Body of pancreas (tissue), 4 donors: Measurements from ENCODE around the gene TEX26. TPM values are rescaled to one million over a fixed set of nuclear protein-coding genes. Genes with fewer than 3 reads are reported as not detected.

ENCODE experiments used
- ATAC-seq: fragments of 150-250 bp; one replicate; pipeline ENCODE4 v1.9.1; 2016
- DNase-seq, 4 donors: peaks; one replicate each; pipeline ENCODE4 v3.0.0-alpha.2; 2019
- H3K27ac ChIP-seq, 4 donors: fragments of 200-600 bp; sonication (generic); 1 replicate in 3 of 4; 2 replicates in 1 of 4; pipeline versions ENCODE4 v1.5.1 to v1.6.1; 2016 to 2019; ENCODE audit warnings: mild to moderate bottlenecking in 1 of 4, mixed read lengths in 1 of 4, moderate library complexity in 1 of 4
- H3K27me3 ChIP-seq, 2 donors: fragments of 200-600 bp; sonication (generic); one replicate each; pipeline ENCODE4 v1.6.0; 2016; ENCODE audit warnings: mild to moderate bottlenecking in 1 of 2
- H3K36me3 ChIP-seq, 2 donors: fragments of 200-600 bp; sonication (generic); replicated peaks in 1 of 2; 2 replicates each; pipeline ENCODE4 v1.5.1; 2016; ENCODE audit warnings: low read depth in 2 of 2; ENCODE audit not compliant: insufficient read depth in 1 of 2
- H3K4me1 ChIP-seq: fragments of 200-600 bp; sonication (generic); one replicate; pipeline ENCODE4 v1.6.0; 2016
- H3K4me3 ChIP-seq, 2 donors: fragments of 200-600 bp; sonication (generic); 1 replicate in 1 of 2; 2 replicates in 1 of 2; pipeline ENCODE4 v1.5.1; 2016 to 2019
- H3K9me3 ChIP-seq, 3 donors: fragments of 200-600 bp; sonication (generic); 1 replicate in 2 of 3; 2 replicates in 1 of 3; pipeline ENCODE4 v1.5.1; 2016
- CTCF ChIP-seq, 7 experiments: fragments of 450-650 bp in 4 of 7; fragments of 200-600 bp in 3 of 7; sonication (generic) in 3 of 7; IDR thresholded peaks; one replicate each; pipeline ENCODE4 v1.5.1; 2016 to 2019; ENCODE audit warnings: antibody characterized with exemption in 7 of 7
- POLR2A ChIP-seq, 3 donors: fragments of 450-650 bp; IDR thresholded peaks; one replicate each; pipeline ENCODE4 v1.6.1; 2016; ENCODE audit warnings: antibody characterized with exemption in 3 of 3, mild to moderate bottlenecking in 2 of 3
- WGBS, 2 donors: methylation state at CpG; one replicate each; pipeline ENCODE4 v1.1.5; 2017; 5-methylcytosine and 5-hydroxymethylcytosine counted together
- intact Hi-C: fragments of 100-400 bp; cut with DNase I; formaldehyde crosslinking; loops from one replicate; pipeline ENCODE4 v1.15.1; 2023
- total RNA-seq, 2 donors: library from RNA; depleted of rRNA; stranded (reverse); fragments of >200 nt; gene quantifications; one replicate each; pipeline ENCODE4 v1.1.0, GENCODE V29; 2016

The TEX26 gene
- total RNA-seq, 2 donors from 2014 or later, result not detected

- intact Hi-C loops, result no loop called here
- ATAC-seq (no peak), DNase-seq (no peak)
- Histone ChIP-seq H3K36me3 (no peaks in the 10 kb centered on the region), H3K4me3 (no peak overlapping the region), H3K27ac (no peak overlapping the region), H3K4me1 (no peaks in the 10 kb centered on the region), H3K27me3 (no peaks in the 10 kb centered on the region), H3K9me3 (no peaks in the 10 kb centered on the region)
- 28 to 40% methylated on average over 2 of the region's 2 CpGs for WGBS, 2 donors
- TF ChIP-seq CTCF (IDR thresholded peaks at IDR 0.05) (no peak), POLR2A (IDR thresholded peaks at IDR 0.05) (no peak)
Observed at GRCh38 chr13:31022928-31023530, 90.6 kb downstream of the TEX26 start.

Other genes starting within 250 kb of the TEX26 start
- 10 to 100 TPM; 12.5 to 17.4 TPM for gene ALOX5AP, start 197.1 kb upstream of the TEX26 start, total RNA-seq
- gene MEDAG, start 26.4 kb upstream of the TEX26 start, total RNA-seq, result 10 to 100 TPM in 1 of 2 donors, 1 to 10 TPM in 1; 7.8 to 36.6 TPM
- gene HSPH1, start 229.2 kb downstream of the TEX26 start, total RNA-seq, result 10 to 100 TPM; 20.5 to 28.0 TPM